ENCODE measurements around the gene TLR4.

- TF ChIP-seq NR3C1 (CRISPR knock-in tag; IDR thresholded peaks at IDR 0.05): no peak
- no peak for TF ChIP-seq CTCF (IDR thresholded peaks at IDR 0.05 in 2 of 3, conservative IDR thresholded peaks at IDR 0.05 in 1 of 3; ENCODE audit: insufficient read depth in 2 of 3, low read depth in 1 of 3, low read length in 3 of 3)
Observed at GRCh38 chr9:117672369-117672768, 31.8 kb upstream of the TLR4 start.

Data from K562 (cell line).